ENCODE results near the gene IGHMBP2. TPM values are rescaled to one million over a fixed set of nuclear protein-coding genes. Genes with fewer than 3 reads are reported as not detected.

IGHMBP2 gene
- total and polyA plus RNA-seq, 9 of the 15 experiments (the other 6 are each of a cell fraction or from before 2014, with no cell fraction given): 1.6 to 24.8 (median 14.5) TPM

DNA sequence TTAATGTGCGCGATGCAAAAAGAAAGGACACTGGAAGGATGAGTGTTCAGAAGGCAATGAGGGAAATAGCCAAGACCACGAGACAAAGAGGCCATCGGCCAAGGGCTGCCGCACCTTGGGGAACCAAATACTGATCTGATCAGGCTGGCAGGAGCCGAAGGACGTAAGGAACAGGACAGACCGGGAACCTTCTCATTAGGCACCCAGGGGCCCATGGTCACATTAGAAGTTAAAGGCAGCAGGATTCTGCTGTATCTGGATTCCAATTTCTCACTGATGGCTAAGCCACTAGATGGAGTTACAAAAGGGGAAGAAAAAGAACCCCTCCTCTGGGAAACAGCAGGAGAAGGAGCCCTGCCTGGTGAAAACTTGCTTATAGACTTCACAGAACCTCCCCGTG is 33.2 kb upstream of the IGHMBP2 start (continued):
- TF ChIP-seq, protein P1, sequence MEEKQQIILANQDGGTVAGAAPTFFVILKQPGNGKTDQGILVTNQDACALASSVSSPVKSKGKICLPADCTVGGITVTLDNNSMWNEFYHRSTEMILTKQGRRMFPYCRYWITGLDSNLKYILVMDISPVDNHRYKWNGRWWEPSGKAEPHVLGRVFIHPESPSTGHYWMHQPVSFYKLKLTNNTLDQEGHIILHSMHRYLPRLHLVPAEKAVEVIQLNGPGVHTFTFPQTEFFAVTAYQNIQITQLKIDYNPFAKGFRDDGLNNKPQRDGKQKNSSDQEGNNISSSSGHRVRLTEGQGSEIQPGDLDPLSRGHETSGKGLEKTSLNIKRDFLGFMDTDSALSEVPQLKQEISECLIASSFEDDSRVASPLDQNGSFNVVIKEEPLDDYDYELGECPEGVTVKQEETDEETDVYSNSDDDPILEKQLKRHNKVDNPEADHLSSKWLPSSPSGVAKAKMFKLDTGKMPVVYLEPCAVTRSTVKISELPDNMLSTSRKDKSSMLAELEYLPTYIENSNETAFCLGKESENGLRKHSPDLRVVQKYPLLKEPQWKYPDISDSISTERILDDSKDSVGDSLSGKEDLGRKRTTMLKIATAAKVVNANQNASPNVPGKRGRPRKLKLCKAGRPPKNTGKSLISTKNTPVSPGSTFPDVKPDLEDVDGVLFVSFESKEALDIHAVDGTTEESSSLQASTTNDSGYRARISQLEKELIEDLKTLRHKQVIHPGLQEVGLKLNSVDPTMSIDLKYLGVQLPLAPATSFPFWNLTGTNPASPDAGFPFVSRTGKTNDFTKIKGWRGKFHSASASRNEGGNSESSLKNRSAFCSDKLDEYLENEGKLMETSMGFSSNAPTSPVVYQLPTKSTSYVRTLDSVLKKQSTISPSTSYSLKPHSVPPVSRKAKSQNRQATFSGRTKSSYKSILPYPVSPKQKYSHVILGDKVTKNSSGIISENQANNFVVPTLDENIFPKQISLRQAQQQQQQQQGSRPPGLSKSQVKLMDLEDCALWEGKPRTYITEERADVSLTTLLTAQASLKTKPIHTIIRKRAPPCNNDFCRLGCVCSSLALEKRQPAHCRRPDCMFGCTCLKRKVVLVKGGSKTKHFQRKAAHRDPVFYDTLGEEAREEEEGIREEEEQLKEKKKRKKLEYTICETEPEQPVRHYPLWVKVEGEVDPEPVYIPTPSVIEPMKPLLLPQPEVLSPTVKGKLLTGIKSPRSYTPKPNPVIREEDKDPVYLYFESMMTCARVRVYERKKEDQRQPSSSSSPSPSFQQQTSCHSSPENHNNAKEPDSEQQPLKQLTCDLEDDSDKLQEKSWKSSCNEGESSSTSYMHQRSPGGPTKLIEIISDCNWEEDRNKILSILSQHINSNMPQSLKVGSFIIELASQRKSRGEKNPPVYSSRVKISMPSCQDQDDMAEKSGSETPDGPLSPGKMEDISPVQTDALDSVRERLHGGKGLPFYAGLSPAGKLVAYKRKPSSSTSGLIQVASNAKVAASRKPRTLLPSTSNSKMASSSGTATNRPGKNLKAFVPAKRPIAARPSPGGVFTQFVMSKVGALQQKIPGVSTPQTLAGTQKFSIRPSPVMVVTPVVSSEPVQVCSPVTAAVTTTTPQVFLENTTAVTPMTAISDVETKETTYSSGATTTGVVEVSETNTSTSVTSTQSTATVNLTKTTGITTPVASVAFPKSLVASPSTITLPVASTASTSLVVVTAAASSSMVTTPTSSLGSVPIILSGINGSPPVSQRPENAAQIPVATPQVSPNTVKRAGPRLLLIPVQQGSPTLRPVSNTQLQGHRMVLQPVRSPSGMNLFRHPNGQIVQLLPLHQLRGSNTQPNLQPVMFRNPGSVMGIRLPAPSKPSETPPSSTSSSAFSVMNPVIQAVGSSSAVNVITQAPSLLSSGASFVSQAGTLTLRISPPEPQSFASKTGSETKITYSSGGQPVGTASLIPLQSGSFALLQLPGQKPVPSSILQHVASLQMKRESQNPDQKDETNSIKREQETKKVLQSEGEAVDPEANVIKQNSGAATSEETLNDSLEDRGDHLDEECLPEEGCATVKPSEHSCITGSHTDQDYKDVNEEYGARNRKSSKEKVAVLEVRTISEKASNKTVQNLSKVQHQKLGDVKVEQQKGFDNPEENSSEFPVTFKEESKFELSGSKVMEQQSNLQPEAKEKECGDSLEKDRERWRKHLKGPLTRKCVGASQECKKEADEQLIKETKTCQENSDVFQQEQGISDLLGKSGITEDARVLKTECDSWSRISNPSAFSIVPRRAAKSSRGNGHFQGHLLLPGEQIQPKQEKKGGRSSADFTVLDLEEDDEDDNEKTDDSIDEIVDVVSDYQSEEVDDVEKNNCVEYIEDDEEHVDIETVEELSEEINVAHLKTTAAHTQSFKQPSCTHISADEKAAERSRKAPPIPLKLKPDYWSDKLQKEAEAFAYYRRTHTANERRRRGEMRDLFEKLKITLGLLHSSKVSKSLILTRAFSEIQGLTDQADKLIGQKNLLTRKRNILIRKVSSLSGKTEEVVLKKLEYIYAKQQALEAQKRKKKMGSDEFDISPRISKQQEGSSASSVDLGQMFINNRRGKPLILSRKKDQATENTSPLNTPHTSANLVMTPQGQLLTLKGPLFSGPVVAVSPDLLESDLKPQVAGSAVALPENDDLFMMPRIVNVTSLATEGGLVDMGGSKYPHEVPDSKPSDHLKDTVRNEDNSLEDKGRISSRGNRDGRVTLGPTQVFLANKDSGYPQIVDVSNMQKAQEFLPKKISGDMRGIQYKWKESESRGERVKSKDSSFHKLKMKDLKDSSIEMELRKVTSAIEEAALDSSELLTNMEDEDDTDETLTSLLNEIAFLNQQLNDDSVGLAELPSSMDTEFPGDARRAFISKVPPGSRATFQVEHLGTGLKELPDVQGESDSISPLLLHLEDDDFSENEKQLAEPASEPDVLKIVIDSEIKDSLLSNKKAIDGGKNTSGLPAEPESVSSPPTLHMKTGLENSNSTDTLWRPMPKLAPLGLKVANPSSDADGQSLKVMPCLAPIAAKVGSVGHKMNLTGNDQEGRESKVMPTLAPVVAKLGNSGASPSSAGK (IDR thresholded peaks at IDR 0.05): peak; percentile 28; the same call in 1 of the 2 replicates
- TF ChIP-seq, protein P2, sequence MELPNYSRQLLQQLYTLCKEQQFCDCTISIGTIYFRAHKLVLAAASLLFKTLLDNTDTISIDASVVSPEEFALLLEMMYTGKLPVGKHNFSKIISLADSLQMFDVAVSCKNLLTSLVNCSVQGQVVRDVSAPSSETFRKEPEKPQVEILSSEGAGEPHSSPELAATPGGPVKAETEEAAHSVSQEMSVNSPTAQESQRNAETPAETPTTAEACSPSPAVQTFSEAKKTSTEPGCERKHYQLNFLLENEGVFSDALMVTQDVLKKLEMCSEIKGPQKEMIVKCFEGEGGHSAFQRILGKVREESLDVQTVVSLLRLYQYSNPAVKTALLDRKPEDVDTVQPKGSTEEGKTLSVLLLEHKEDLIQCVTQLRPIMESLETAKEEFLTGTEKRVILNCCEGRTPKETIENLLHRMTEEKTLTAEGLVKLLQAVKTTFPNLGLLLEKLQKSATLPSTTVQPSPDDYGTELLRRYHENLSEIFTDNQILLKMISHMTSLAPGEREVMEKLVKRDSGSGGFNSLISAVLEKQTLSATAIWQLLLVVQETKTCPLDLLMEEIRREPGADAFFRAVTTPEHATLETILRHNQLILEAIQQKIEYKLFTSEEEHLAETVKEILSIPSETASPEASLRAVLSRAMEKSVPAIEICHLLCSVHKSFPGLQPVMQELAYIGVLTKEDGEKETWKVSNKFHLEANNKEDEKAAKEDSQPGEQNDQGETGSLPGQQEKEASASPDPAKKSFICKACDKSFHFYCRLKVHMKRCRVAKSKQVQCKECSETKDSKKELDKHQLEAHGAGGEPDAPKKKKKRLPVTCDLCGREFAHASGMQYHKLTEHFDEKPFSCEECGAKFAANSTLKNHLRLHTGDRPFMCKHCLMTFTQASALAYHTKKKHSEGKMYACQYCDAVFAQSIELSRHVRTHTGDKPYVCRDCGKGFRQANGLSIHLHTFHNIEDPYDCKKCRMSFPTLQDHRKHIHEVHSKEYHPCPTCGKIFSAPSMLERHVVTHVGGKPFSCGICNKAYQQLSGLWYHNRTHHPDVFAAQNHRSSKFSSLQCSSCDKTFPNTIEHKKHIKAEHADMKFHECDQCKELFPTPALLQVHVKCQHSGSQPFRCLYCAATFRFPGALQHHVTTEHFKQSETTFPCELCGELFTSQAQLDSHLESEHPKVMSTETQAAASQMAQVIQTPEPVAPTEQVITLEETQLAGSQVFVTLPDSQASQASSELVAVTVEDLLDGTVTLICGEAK (IDR thresholded peaks at IDR 0.05): 0 out of 2 replicates have a peak, but pooled peaks have one; percentile 5
- TF ChIP-seq, protein P2 (CRISPR knock-in tag; IDR thresholded peaks at IDR 0.05): no peak
- TF ChIP-seq KAT7 (CRISPR knock-in tag; IDR thresholded peaks at IDR 0.05; ENCODE audit: borderline replicate concordance) (0 out of 2 replicates have a peak, but pooled peaks have one; percentile 44), NRF1 (conservative IDR thresholded peaks at IDR 0.05 in 1 of 2, IDR thresholded peaks at IDR 0.05 in 1 of 2) (no peak), E2F3 (CRISPR knock-in tag; IDR thresholded peaks at IDR 0.05) (no peak)
